ENCODE results near the gene GMDS. TPM values are rescaled to one million over a fixed set of nuclear protein-coding genes. Genes with fewer than 3 reads are reported as not detected.

The GMDS gene
- total and polyA plus RNA-seq, 2 of the 8 experiments (the other 6 are each of a cell fraction or from before 2014, with no cell fraction given), result 16.8 to 50.0 TPM

- FAIRE-seq, result no peak
- H3K18ac ChIP-seq (ENCODE audit: extremely low read depth, low read length), result no peak overlapping the region
These were observed 378.2 kb downstream of the GMDS start for GRCh38 chr6:1867197-1867596.

More at GRCh38 chr6:1867197-1867596, 378.2 kb downstream of the GMDS start:
- Histone ChIP-seq H3K9ac (replicated peaks in 1 of 4; ENCODE audit: extremely low read depth in 1 of 4, low read depth in 3 of 4, low read length in 3 of 4) (no peak overlapping the region), H4K8ac (ENCODE audit: extremely low read depth, insufficient read depth, low read length) (no peak overlapping the region), H3K36me3 (ENCODE audit: control insufficient read depth in 2 of 4, insufficient read depth in 4 of 4, low read length in 3 of 4) (no peaks in the 10 kb centered on the region), H3K14ac (ENCODE audit: insufficient read length) (no peak overlapping the region), H2BK15ac (ENCODE audit: low read length) (no peak overlapping the region), H3K79me2 (ENCODE audit: control insufficient read depth in 1 of 2, insufficient read depth in 2 of 2, low read length in 2 of 2) (no peaks in the 10 kb centered on the region), H3K23me2 (ENCODE audit: low read depth, low read length) (no peaks in the 10 kb centered on the region; the same call in 1 of the 2 replicates), H3K4me2 (ENCODE audit: insufficient read depth in 1 of 2, low read depth in 2 of 2, low read length in 2 of 2) (no peak overlapping the region), H2BK20ac (ENCODE audit: low read length) (no peak overlapping the region), H4K20me1 (replicated peaks in 1 of 2; ENCODE audit: control insufficient read depth in 1 of 2, insufficient read depth in 2 of 2, low read length in 2 of 2) (no peaks in the 10 kb centered on the region), H3K56ac (replicated peaks; ENCODE audit: insufficient read length, low read depth, low read length) (no peak overlapping the region), H3K27ac (ENCODE audit: low read depth, low read length) (no peak overlapping the region), H2AK5ac (ENCODE audit: low read depth, low read length) (no peak overlapping the region), H3K4ac (replicated peaks; ENCODE audit: insufficient read length, low read depth, low read length) (no peak overlapping the region), H2AFZ (ENCODE audit: low read length) (no peak overlapping the region), H3K9me3 (ENCODE audit: insufficient read depth in 2 of 2, low read depth in 1 of 2, low read length in 1 of 2) (no peaks in the 10 kb centered on the region), H3K4me1 (replicated peaks in 1 of 4; ENCODE audit: control insufficient read depth in 3 of 4, insufficient read depth in 4 of 4, low read length in 3 of 4) (peaks cover 4 to 17% (median 13%) of the 10 kb centered on the region in 4 experiments; a peak in 6 of 7 replicates), H3K4me3 (ENCODE audit: extremely low read depth in 1 of 4, insufficient read depth in 2 of 4, low read depth in 3 of 4, low read length in 4 of 4) (no peak overlapping the region), H2BK5ac (ENCODE audit: low read depth, low read length) (no peak overlapping the region), H2BK12ac (ENCODE audit: low read depth, low read length) (no peak overlapping the region), H2BK120ac (replicated peaks; ENCODE audit: low read depth, low read length) (no peak overlapping the region), H4K5ac (ENCODE audit: insufficient read length, low read depth, low read length) (no peak overlapping the region), H3K79me1 (ENCODE audit: low read depth, low read length) (no peaks in the 10 kb centered on the region), H3K27me3 (replicated peaks in 1 of 4; ENCODE audit: control insufficient read depth in 3 of 4, extremely low read depth in 1 of 4, insufficient read depth in 3 of 4, low read length in 3 of 4) (no peaks in the 10 kb centered on the region), H3K23ac (ENCODE audit: insufficient read length) (no peak overlapping the region), H4K91ac (replicated peaks; ENCODE audit: insufficient read length, low read length) (no peak overlapping the region)
- DNase-seq (ENCODE audit: low read depth in 1 of 2, low spot score in 2 of 2), result no peak
- no peak for TF ChIP-seq GTF2F1 (IDR thresholded peaks at IDR 0.05; ENCODE audit: borderline replicate concordance, low read depth, low read length)
- WGBS, 2 experiments (ENCODE audit: extremely low coverage in 1 of 2, insufficient coverage in 1 of 2, insufficient read length in 1 of 2, insufficient replicate concordance in 2 of 2, low coverage in 1 of 2, low lambda C conversion rate in 2 of 2, missing lambda C conversion rate in 1 of 2), result 84% methylated on average over 3 of the region's 3 CpGs; no CpG with 5 or more reads in 1 of the 2 experiments
- POLR2A ChIA-PET (ENCODE audit: partially characterized antibody), result no interaction called here
- CTCF ChIA-PET (ENCODE audit: partially characterized antibody), result no interaction called here
